Psoas muscle (tissue), 8 donors: Measurements from ENCODE around the gene ANKMY1. TPM values are rescaled to one million over a fixed set of nuclear protein-coding genes. Genes with fewer than 3 reads are reported as not detected.

Experiments
- ATAC-seq, 4 donors: fragments of 200-7000 bp; cut with Tn5 transposase; one replicate each; pipeline ENCODE4 v1.9.1; 2020; ENCODE audit warnings: moderate library complexity in 3 of 4, mild to moderate bottlenecking in 2 of 4
- DNase-seq, 2 donors: peaks; one replicate each; pipeline ENCODE4 v3.0.0-alpha.2; 2020
- H3K27ac ChIP-seq: fragments of 200-600 bp; one replicate; pipeline ENCODE4 v1.8.0; 2022
- H3K27me3 ChIP-seq, 3 donors: fragments of 200-600 bp in 1 of 3; one replicate each; pipeline versions ENCODE4 v1.6.1 to v1.8.0; 2013 to 2022; ENCODE audit warnings: low read length in 2 of 3, mild to moderate bottlenecking in 2 of 3, moderate library complexity in 1 of 3; ENCODE audit not compliant: insufficient read depth in 3 of 3
- H3K36me3 ChIP-seq, 2 donors: fragments of 200-600 bp in 1 of 2; one replicate each; pipeline versions ENCODE4 v1.6.1 to v1.8.0; 2013 to 2022; ENCODE audit warnings: low read depth in 1 of 2, mild to moderate bottlenecking in 1 of 2, moderate library complexity in 1 of 2; ENCODE audit not compliant: insufficient read depth in 1 of 2
- H3K4me1 ChIP-seq: fragments of 200-600 bp; one replicate; pipeline ENCODE4 v1.8.0; 2022
- H3K4me3 ChIP-seq: fragments of 200-600 bp; one replicate; pipeline ENCODE4 v1.8.0; 2022; ENCODE audit warnings: mild to moderate bottlenecking
- H3K9me3 ChIP-seq: fragments of 200-600 bp; one replicate; pipeline ENCODE4 v1.8.0; 2022
- CTCF ChIP-seq: fragments of 200-600 bp; IDR thresholded peaks from one replicate; pipeline ENCODE4 v1.8.0; 2022; ENCODE audit warnings: antibody characterized with exemption
- WGBS, 3 donors: extraction: QIAGEN DNeasy Blood & Tissue Kit; methylation state at CpG; one replicate each; pipeline versions ENCODE4 v1.1.6 to v1.1.7; 2013; 5-methylcytosine and 5-hydroxymethylcytosine counted together
- intact Hi-C, 2 donors: fragments of 100-400 bp; cut with DNase I; formaldehyde crosslinking; loops; one replicate each; pipeline versions ENCODE4 v1.11.0 to v1.14.2; 2022
- polyA plus RNA-seq, 3 donors: library from polyadenylated mRNA; stranded (reverse); fragments of 200-250 nt; gene quantifications; one replicate each; pipeline ENCODE4 v1.2.3, GENCODE V29; 2013
- total RNA-seq, 4 donors: library from RNA; stranded (reverse); fragmentation: NEBNext Ultra II Directional in 2 of 4; extraction: Animal tissue kit (Norgen Biotek cat#: 25700) in 2 of 4; gene quantifications; one replicate each; pipeline versions ENCODE4 v1.2.1 to v1.2.4, GENCODE V29; 2021 to 2023
- donor health status: healthy with polysubstance abuse.
- donor health status: DM: no; HTN: no; CAD: no; lungs with moderate emphysema.
- donor health status: Bipolar disorder and iron deficiency.
- donor health status: healthy.
- donor health status: DM: yes; HTN: yes; CAD: no.
- donor health status: DM: no; HTN: no; CAD: no.
- donor health status: DM: no; HTN: no; CAD: no.
- donor health status: DM: yes; HTN: yes; CAD: no.

ANKMY1 gene
- total and polyA plus RNA-seq, 7 donors = 1.4 to 5.8 (median 3.0) TPM

- 87 to 95% (median 89%) methylated on average over 40 to 43 of the region's 43 CpGs for WGBS, 3 donors
- DNase-seq = peak in 1 of 2 donors; percentile 39
- peaks cover 0 to 52% of the 10 kb centered on the region in 2 donors for H3K36me3 ChIP-seq
Measured at GRCh38 chr2:240464514-240465241, 93.1 kb downstream of the ANKMY1 start.

GRCh38 chr2:240463866-240464481 is 93.8 kb downstream of the ANKMY1 start:
- Histone ChIP-seq H3K9me3 (no peaks in the 10 kb centered on the region), H3K27ac (no peak overlapping the region), H3K27me3 (no peaks in the 10 kb centered on the region), H3K36me3 (peaks cover 0 to 53% of the 10 kb centered on the region in 2 donors), H3K4me1 (no peaks in the 10 kb centered on the region), H3K4me3 (no peak overlapping the region)
- ATAC-seq (peak in 2 of 4 donors; percentile 13 to 15), DNase-seq (peak in 1 of 2 donors; percentile 52)
- no peak for TF ChIP-seq CTCF
- intact Hi-C loops = no loop called here
- WGBS, 3 donors = 88 to 96% (median 89%) methylated on average over 21 of the region's 21 CpGs

More at GRCh38 chr2:240464514-240465241, 93.1 kb downstream of the ANKMY1 start:
- intact Hi-C loops = no loop called here
- Histone ChIP-seq H3K4me1 (no peaks in the 10 kb centered on the region), H3K4me3 (no peak overlapping the region), H3K9me3 (no peaks in the 10 kb centered on the region), H3K27ac (no peak overlapping the region), H3K27me3 (no peaks in the 10 kb centered on the region)
- no peak for ATAC-seq
- TF ChIP-seq CTCF = no peak

GRCh38 chr2:240463274-240463865 is 94.4 kb downstream of the ANKMY1 start:
- TF ChIP-seq CTCF = no peak
- Histone ChIP-seq H3K4me3 (no peak overlapping the region), H3K27ac (no peak overlapping the region), H3K27me3 (no peaks in the 10 kb centered on the region), H3K4me1 (no peaks in the 10 kb centered on the region), H3K9me3 (no peaks in the 10 kb centered on the region), H3K36me3 (peaks cover 0 to 53% of the 10 kb centered on the region in 2 donors)
- no peak for ATAC-seq
- DNase-seq = peak; percentile 14 to 56
- intact Hi-C loops = no loop called here
- WGBS, 3 donors = 88 to 89% (median 88%) methylated on average over 22 of the region's 22 CpGs

GRCh38 chr2:240462707-240463273 is 95.0 kb downstream of the ANKMY1 start:
- Histone ChIP-seq H3K4me1 (no peaks in the 10 kb centered on the region), H3K4me3 (no peak overlapping the region), H3K27ac (no peak overlapping the region), H3K36me3 (peaks cover 0 to 53% of the 10 kb centered on the region in 2 donors), H3K27me3 (no peaks in the 10 kb centered on the region), H3K9me3 (no peaks in the 10 kb centered on the region)
- TF ChIP-seq CTCF = no peak
- intact Hi-C loops = no loop called here
- 81 to 87% (median 86%) methylated on average over 15 to 16 of the region's 16 CpGs for WGBS, 3 donors
- ATAC-seq = no peak
- peak in 1 of 2 donors; percentile 37 for DNase-seq
